NOMO-1 treated with DMSO at 0.1 percent for 48 hours (cell line): Measurements from ENCODE around the gene DPF3.

Experiments used
- DNase-seq: peaks from one replicate; lab custom pipeline; 2025; ENCODE audit not compliant: unreplicated experiment; lab: John Stamatoyannopoulos, UW

DPF3 gene

DNA sequence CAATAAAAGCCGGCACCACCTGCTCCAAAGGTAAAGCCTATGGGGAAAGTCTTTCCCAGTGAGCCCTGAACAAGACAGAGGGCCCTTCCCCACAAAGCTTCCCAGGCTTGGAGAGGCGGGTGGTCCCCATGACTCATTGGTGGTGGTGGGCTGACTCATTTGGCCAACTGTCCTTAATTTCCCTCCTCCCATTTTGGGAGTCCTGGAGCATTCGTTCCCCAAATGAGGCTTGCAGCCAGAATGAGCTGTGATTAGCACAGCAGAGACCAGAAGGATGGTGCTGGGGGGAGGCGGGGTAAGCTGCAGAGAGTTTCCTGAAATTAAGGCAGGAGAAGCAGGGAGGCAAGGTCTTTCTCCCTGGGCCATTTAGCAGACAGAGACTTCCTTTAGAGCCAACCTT is 241.7 kb downstream of the DPF3 start:
- no peak for DNase-seq

- no peak for DNase-seq
Observed at GRCh38 chr14:72651714-72652113, 242.2 kb downstream of the DPF3 start.

GRCh38 chr14:72651081-72651480 is 242.8 kb downstream of the DPF3 start:
- DNase-seq = no peak

GRCh38 chr14:72649603-72650227 is 244.2 kb downstream of the DPF3 start:
- DNase-seq = no peak

GRCh38 chr14:72647782-72648181 is 246.1 kb downstream of the DPF3 start:
- DNase-seq = no peak

DNA sequence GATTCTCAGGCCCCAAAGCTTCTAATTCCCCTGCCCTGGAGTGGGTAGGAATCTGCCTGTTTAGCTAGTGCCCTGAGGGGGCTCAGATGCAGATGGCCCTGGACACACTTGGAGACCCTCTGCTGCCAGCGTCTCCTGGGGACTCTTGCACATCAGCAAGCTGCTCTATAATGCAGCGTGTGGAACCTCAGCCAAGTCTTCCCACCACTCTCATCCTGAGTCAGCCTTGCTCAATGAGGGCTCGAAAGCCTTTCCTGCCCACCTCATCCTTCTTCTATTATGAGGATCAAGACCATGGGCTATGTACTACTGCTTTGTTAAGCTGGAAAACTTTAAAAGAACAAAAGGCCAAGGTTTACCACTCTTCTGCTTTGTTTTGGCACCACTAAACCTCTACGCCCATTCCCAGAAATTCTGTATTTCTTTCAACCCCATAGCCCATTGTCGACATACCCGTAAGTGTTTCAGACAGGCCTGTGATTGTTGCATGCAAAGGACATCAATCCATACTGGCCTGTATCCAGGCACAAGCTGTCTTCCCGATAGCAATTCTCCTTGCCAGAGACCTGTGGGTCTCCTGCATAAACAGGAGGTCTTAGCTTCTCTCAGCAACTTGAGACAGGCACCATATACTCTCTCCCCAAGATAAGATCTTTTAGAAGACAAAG is 246.9 kb downstream of the DPF3 start:
- no peak for DNase-seq

GRCh38 chr14:72645706-72646105 is 248.2 kb downstream of the DPF3 start:
- DNase-seq = no peak

GRCh38 chr14:72644758-72645489 is 249.0 kb downstream of the DPF3 start:
- DNase-seq = no peak

GRCh38 chr14:72644038-72644437 is 249.9 kb downstream of the DPF3 start:
- no peak for DNase-seq

- no peak for DNase-seq
Observed at GRCh38 chr14:72643317-72643801, 250.5 kb downstream of the DPF3 start.

GRCh38 chr14:72640911-72641485 is 252.9 kb downstream of the DPF3 start:
- no peak for DNase-seq

- DNase-seq = no peak
Observed at GRCh38 chr14:72638021-72638420, 255.9 kb downstream of the DPF3 start.

- DNase-seq = no peak
Observed at GRCh38 chr14:72636871-72637270, 257.0 kb downstream of the DPF3 start.

- DNase-seq = no peak
Observed at GRCh38 chr14:72636094-72636493, 257.8 kb downstream of the DPF3 start.

GRCh38 chr14:72634691-72635616 is 258.9 kb downstream of the DPF3 start:
- DNase-seq = no peak

- DNase-seq = no peak
Observed at GRCh38 chr14:72633551-72633950, 260.4 kb downstream of the DPF3 start.

DNA sequence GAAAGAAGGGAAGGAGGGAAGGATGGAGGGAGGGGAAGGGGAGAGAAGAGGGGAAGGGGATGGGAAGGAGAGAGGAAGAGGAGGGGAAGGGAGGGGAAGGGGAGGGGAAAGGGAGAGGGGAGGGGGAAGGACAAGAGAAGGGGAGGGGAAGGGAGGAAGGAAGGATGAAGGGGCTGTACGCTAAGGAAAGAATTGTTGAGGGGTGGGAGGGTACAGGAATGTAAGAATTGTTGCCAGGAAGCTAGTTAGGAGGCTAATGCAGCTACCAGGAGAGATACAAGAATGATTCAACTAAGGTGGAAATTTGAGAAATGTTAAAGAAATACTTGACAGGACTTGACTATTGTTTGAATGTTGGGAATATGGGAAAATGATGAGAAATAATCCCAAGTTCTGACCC is 261.2 kb downstream of the DPF3 start:
- no peak for DNase-seq

DNA sequence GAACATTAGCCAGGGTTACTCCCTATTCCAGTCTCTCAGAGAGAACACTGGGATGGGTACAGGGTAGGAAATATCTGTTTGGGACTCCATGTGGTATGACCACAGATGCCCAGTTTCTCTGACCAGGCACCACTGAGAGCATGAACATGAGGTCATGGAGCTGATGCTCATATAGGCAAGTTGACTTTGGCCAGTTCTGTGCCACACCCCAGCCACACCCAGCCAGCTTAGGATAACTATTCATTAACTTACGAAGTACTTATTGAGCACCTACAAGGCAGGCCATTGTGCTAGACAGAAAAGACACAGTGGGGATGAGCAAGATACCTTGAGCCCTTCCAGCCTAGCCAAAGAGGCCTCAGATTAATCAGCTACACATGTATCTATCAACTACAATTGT is 262.5 kb downstream of the DPF3 start:
- DNase-seq = no peak

DNA sequence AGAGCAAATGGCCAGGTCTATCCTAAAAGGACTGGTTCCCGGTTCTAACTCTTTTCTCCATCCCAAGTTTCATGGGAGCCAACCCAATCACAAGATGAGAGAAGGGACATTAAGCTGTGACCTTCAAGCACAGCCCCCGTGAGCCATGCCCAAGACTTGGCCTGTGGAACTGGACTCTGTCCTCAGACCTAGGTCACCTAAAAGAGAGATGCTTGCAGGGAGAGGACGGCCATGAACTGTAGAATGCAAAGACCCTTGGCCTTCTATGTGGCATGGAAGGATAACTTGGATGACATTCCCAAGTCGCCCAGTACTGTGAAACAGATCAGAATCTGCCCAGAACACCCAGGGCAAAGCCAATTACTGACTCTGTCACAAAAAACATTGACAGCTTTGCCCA is 263.5 kb downstream of the DPF3 start:
- no peak for DNase-seq

- no peak for DNase-seq
Observed at GRCh38 chr14:72629534-72629933, 264.4 kb downstream of the DPF3 start.

DNA sequence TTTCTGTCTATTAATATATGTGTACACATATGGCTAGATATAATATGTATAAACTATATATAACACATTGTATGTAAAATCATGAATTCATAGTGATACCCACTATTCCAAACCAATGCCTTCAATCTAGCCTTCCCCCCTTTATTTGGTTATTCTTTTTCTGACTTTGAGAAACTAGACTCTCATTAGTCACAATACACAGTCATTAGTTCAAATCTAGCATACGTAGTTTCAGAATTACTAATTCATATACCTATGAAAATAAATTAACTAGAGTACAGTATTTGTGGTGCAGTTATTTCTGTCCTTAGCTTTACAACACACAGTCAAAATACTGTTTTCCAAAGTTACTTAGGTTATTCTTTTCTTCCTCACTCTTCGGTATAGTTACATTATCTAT is 268.2 kb downstream of the DPF3 start:
- no peak for DNase-seq
